MCF 10A (cell line): ENCODE results near the gene YBX1. TPM values are rescaled to one million over a fixed set of nuclear protein-coding genes. Genes with fewer than 3 reads are reported as not detected.

Experiments
- BruUV-seq: library from RNA; stranded (reverse); fragments of 400-500 nt; replicated peaks from 2 replicates; lab custom pipeline; 2021; lab: Mats Ljungman, UMichigan
- CTCF ChIA-PET: fragments of 300-600 bp; sonication (Branson Sonifier 250); formaldehyde crosslinking; extraction: SDS; loops from one replicate; lab custom pipeline; 2021; ENCODE audit warnings: antibody characterized with exemption, inconsistent platforms; lab: Yijun Ruan, JAX
- POLR2A ChIA-PET: fragments of 300-600, 350-650 bp; sonication (Branson Sonifier 250); formaldehyde crosslinking; extraction: SDS; loops from one replicate; lab custom pipeline; 2020; ENCODE audit warnings: antibody characterized with exemption, inconsistent platforms; lab: Yijun Ruan, JAX
- DNase-seq: peaks from one replicate; pipeline ENCODE4 v3.0.0-alpha.2; 2018; ENCODE audit not compliant: unreplicated experiment
- H3K27ac Mint-ChIP-seq: one replicate; pipeline ENCODE4 v1.8.0; 2022; ENCODE audit warnings: mild to moderate bottlenecking, low read depth, mixed read lengths; ENCODE audit not compliant: unreplicated experiment
- H3K27me3 Mint-ChIP-seq: one replicate; pipeline ENCODE4 v1.8.0; 2022; ENCODE audit warnings: mixed read lengths; ENCODE audit not compliant: insufficient read depth, unreplicated experiment
- H3K36me3 Mint-ChIP-seq: one replicate; pipeline ENCODE4 v1.8.0; 2022; ENCODE audit warnings: mild to moderate bottlenecking, moderate library complexity, mixed read lengths; ENCODE audit not compliant: insufficient read depth, unreplicated experiment
- H3K4me1 Mint-ChIP-seq: one replicate; pipeline ENCODE4 v1.8.0; 2022; ENCODE audit warnings: mixed read lengths; ENCODE audit not compliant: insufficient read depth, unreplicated experiment
- H3K4me3 Mint-ChIP-seq: one replicate; pipeline ENCODE4 v1.8.0; 2022; ENCODE audit warnings: mild to moderate bottlenecking, moderate library complexity, mixed read lengths; ENCODE audit not compliant: unreplicated experiment
- H3K9me3 Mint-ChIP-seq: one replicate; pipeline ENCODE4 v1.8.0; 2022; ENCODE audit warnings: mixed read lengths; ENCODE audit not compliant: unreplicated experiment
- intact Hi-C: fragments of 100-400 bp; cut with micrococcal nuclease; formaldehyde crosslinking; loops from 2 replicates; pipeline ENCODE4 v1.14.1; 2022
- total RNA-seq: library from RNA; stranded (reverse); gene quantifications from 2 replicates; pipeline ENCODE4 v1.2.3, GENCODE V29; 2022
- TF ChIP-seq, protein P1 (sequence below): fragments of 200-600 bp; IDR thresholded peaks from one replicate; pipeline ENCODE4 v1.8.0; 2022; ENCODE audit warnings: antibody characterized with exemption, mild to moderate bottlenecking; ENCODE audit not compliant: unreplicated experiment

YBX1 gene
- total RNA-seq, 1 experiment from 2014 or later: 1,200 TPM

GRCh38 chr1:42743317-42744147, 61.3 kb downstream of the YBX1 start:
- H3K27me3 Mint-ChIP-seq: no peaks in the 10 kb centered on the region
- ChIA-PET CTCF (interaction anchor here (0.5 to 1.4 kb wide), 8 partner anchors 9 to 117 kb away, joined by 3 to 10 read pairs (median 4); partner anchors contain the start of genes C1orf50 and P3H1), POLR2A (interaction anchor here (0.8 to 2.9 kb wide), 11 partner anchors 10 to 130 kb away, joined by 3 to 30 read pairs (median 5); partner anchors contain the start of genes C1orf50, P3H1, PPIH and YBX1)
- TF ChIP-seq, protein P1, sequence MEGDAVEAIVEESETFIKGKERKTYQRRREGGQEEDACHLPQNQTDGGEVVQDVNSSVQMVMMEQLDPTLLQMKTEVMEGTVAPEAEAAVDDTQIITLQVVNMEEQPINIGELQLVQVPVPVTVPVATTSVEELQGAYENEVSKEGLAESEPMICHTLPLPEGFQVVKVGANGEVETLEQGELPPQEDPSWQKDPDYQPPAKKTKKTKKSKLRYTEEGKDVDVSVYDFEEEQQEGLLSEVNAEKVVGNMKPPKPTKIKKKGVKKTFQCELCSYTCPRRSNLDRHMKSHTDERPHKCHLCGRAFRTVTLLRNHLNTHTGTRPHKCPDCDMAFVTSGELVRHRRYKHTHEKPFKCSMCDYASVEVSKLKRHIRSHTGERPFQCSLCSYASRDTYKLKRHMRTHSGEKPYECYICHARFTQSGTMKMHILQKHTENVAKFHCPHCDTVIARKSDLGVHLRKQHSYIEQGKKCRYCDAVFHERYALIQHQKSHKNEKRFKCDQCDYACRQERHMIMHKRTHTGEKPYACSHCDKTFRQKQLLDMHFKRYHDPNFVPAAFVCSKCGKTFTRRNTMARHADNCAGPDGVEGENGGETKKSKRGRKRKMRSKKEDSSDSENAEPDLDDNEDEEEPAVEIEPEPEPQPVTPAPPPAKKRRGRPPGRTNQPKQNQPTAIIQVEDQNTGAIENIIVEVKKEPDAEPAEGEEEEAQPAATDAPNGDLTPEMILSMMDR: no peak
- H3K9me3 Mint-ChIP-seq: no peaks in the 10 kb centered on the region
- BruUV-seq: no TSS peak
- intact Hi-C loops: no loop called here
- peaks cover 19% of the 10 kb centered on the region for H3K36me3 Mint-ChIP-seq
- no peak overlapping the region for H3K27ac Mint-ChIP-seq
- peak; percentile 76 for DNase-seq
- H3K4me1 Mint-ChIP-seq: peaks cover 16% of the 10 kb centered on the region
- no peak overlapping the region for H3K4me3 Mint-ChIP-seq

GRCh38 chr1:42744148-42744413, 61.9 kb downstream of the YBX1 start:
- Mint-ChIP-seq H3K9me3 (no peaks in the 10 kb centered on the region), H3K4me3 (no peak overlapping the region), H3K27me3 (no peaks in the 10 kb centered on the region), H3K4me1 (peaks cover 18% of the 10 kb centered on the region), H3K27ac (no peak overlapping the region), H3K36me3 (peaks cover 19% of the 10 kb centered on the region)
- intact Hi-C loops: no loop called here
- no TSS peak for BruUV-seq
- TF ChIP-seq, protein P1: no peak
- ChIA-PET CTCF (interaction anchor here (0.5 to 1.4 kb wide), 4 partner anchors 13 to 22 kb away, joined by 3 to 10 read pairs (median 4); partner anchors contain the start of genes C1orf50 and P3H1), POLR2A (interaction anchor here (0.6 to 2.9 kb wide), 7 partner anchors 10 to 180 kb away, joined by 3 to 30 read pairs (median 7); partner anchors contain the start of genes C1orf50, P3H1, PPIH and YBX1)
- DNase-seq: no peak

GRCh38 chr1:42745851-42746250, 63.6 kb downstream of the YBX1 start:
- no peak for DNase-seq
- intact Hi-C loops: no loop called here
- H3K36me3 Mint-ChIP-seq: peaks cover 28% of the 10 kb centered on the region
- BruUV-seq: no TSS peak
- H3K27me3 Mint-ChIP-seq: no peaks in the 10 kb centered on the region
- H3K4me3 Mint-ChIP-seq: no peak overlapping the region
- ChIA-PET POLR2A (interaction anchor here (0.8 to 1.2 kb wide), 3 partner anchors 9 to 63 kb away, joined by 3 to 4 read pairs (median 3); partner anchors contain the start of genes C1orf50 and P3H1), CTCF (interaction anchor here (0.5 to 1.0 kb wide), 5 partner anchors 17 to 166 kb away, joined by 3 to 4 read pairs (median 3); no protein-coding TSS in a partner anchor)
- H3K9me3 Mint-ChIP-seq: no peaks in the 10 kb centered on the region
- H3K4me1 Mint-ChIP-seq: peaks cover 18% of the 10 kb centered on the region
- TF ChIP-seq, protein P1: no peak
- no peak overlapping the region for H3K27ac Mint-ChIP-seq
